ENCODE results near the gene ST3GAL3. TPM values are rescaled to one million over a fixed set of nuclear protein-coding genes. Genes with fewer than 3 reads are reported as not detected.

ST3GAL3 gene
- total and polyA plus RNA-seq, 2 donors (not counting 3 experiments of a cell fraction or from before 2014, with no cell fraction given): 14.3 to 35.8 TPM

DNA sequence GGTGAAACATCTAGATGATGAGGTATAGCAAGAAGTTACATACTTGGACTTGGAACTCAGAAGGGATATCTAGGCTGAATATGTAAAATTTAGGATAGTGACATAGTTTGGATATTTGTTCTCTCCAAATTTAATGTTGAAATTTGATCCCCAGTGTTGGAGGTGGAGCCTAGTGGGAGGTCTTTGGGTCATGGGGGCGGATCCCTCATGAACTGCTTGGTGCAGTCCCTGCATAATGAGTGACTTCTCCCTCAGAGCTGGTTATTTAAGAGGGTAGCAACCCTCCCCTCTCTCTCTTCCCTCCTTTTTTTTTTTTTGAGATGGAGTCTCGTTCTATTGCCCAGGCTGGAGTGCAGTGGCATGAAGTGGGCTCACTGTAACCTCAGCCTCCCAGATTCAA, 15.5 kb downstream of the ST3GAL3 start:
- no peak for FAIRE-seq
- Histone ChIP-seq H3K4me1 (ENCODE audit: control insufficient read depth, extremely low read depth, insufficient read depth, low read length) (no peaks in the 10 kb centered on the region), H3K4me3 (replicated peaks in 1 of 3; ENCODE audit: insufficient read depth in 1 of 3, low read depth in 1 of 3, low read length in 3 of 3) (no peak overlapping the region), H3K4me2 (ENCODE audit: insufficient read depth, low read length) (no peak overlapping the region), H2AFZ (ENCODE audit: low read depth, low read length) (no peak overlapping the region), H3K36me3 (ENCODE audit: control insufficient read depth in 2 of 2, extremely low read depth in 1 of 2, insufficient read depth in 2 of 2, low read length in 2 of 2) (no peaks in the 10 kb centered on the region), H3K79me2 (ENCODE audit: control insufficient read depth, insufficient read depth, low read length) (peaks cover 13% of the 10 kb centered on the region), H3K9ac (replicated peaks; ENCODE audit: extremely low read depth, insufficient read depth, low read length) (no peak overlapping the region), H3K9me1 (replicated peaks; ENCODE audit: control insufficient read depth, extremely low read depth, insufficient read depth, low read length) (no peaks in the 10 kb centered on the region), H3K27me3 (ENCODE audit: control insufficient read depth in 2 of 2, insufficient read depth in 2 of 2, low read length in 2 of 2) (no peaks in the 10 kb centered on the region), H3K27ac (ENCODE audit: insufficient read depth, low read depth, low read length) (no peak overlapping the region), H3K9me3 (replicated peaks; ENCODE audit: control insufficient read depth, insufficient read depth, low read length) (no peaks in the 10 kb centered on the region), H4K20me1 (replicated peaks; ENCODE audit: control insufficient read depth, extremely low read depth, insufficient read depth, low read length) (no peaks in the 10 kb centered on the region)
- DNase-seq (ENCODE audit: low read depth, low spot score): no peak
- dilution Hi-C loops (cut with MboI; ENCODE audit: extremely low pct_ligation_motif_present, low sequenced_read_pairs): no loop called here
- intact Hi-C loops (cut with micrococcal nuclease): no loop called here
- no TSS peak for BruUV-seq (replicated peaks)
- no peak for TF ChIP-seq JUN (IDR thresholded peaks at IDR 0.05; ENCODE audit: borderline replicate concordance, insufficient read depth, insufficient read length, low read depth)
- no peak for TF ChIP-seq POLR2A (IDR thresholded peaks at IDR 0.05; ENCODE audit: low read depth, low read length)
- TF ChIP-seq, protein P1, sequence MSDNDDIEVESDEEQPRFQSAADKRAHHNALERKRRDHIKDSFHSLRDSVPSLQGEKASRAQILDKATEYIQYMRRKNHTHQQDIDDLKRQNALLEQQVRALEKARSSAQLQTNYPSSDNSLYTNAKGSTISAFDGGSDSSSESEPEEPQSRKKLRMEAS (IDR thresholded peaks at IDR 0.05; ENCODE audit: insufficient read depth, insufficient read length): no peak
- TF ChIP-seq POLR2AphosphoS5 (IDR thresholded peaks at IDR 0.05; ENCODE audit: insufficient read depth, low read depth, low read length): no peak
- no peak for TF ChIP-seq GATA2 (IDR thresholded peaks at IDR 0.05; ENCODE audit: insufficient read depth, insufficient read length, low read depth, low read length)
- no peak for TF ChIP-seq FOS (IDR thresholded peaks at IDR 0.05; ENCODE audit: borderline replicate concordance, insufficient read depth, low read length)
- TF ChIP-seq, protein P2, sequence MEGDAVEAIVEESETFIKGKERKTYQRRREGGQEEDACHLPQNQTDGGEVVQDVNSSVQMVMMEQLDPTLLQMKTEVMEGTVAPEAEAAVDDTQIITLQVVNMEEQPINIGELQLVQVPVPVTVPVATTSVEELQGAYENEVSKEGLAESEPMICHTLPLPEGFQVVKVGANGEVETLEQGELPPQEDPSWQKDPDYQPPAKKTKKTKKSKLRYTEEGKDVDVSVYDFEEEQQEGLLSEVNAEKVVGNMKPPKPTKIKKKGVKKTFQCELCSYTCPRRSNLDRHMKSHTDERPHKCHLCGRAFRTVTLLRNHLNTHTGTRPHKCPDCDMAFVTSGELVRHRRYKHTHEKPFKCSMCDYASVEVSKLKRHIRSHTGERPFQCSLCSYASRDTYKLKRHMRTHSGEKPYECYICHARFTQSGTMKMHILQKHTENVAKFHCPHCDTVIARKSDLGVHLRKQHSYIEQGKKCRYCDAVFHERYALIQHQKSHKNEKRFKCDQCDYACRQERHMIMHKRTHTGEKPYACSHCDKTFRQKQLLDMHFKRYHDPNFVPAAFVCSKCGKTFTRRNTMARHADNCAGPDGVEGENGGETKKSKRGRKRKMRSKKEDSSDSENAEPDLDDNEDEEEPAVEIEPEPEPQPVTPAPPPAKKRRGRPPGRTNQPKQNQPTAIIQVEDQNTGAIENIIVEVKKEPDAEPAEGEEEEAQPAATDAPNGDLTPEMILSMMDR (IDR thresholded peaks at IDR 0.05; ENCODE audit: extremely low read depth in 1 of 2, insufficient read depth in 1 of 2, low read depth in 1 of 2, low read length in 2 of 2): no peak
- TF ChIP-seq MYC (IDR thresholded peaks at IDR 0.05; ENCODE audit: low read depth, low read length): no peak
- no peak for TF ChIP-seq EZH2 (IDR thresholded peaks at IDR 0.05; ENCODE audit: borderline replicate concordance, low read depth, low read length, severe bottlenecking)
- POLR2A ChIA-PET: no interaction called here
- CTCF ChIA-PET: no interaction called here
